ENCODE data around the gene BCL7C. TPM values are rescaled to one million over a fixed set of nuclear protein-coding genes. Genes with fewer than 3 reads are reported as not detected.

BCL7C gene
- total and polyA plus RNA-seq, 10 of the 15 experiments (the other 5 are each of a cell fraction or from before 2014, with no cell fraction given), result 1.1 to 30.5 (median 13.7) TPM

- no peaks in the 10 kb centered on the region; the same call in 1 of the 2 replicates for H4K20me1 ChIP-seq (ENCODE audit: control insufficient read depth, insufficient read depth)
- peaks cover 2% of the 10 kb centered on the region; the same call in 2 of the 3 replicates for H3K9me3 ChIP-seq (replicated peaks; ENCODE audit: control insufficient read depth, insufficient read depth, low read length)
- no peaks in the 10 kb centered on the region for H3K27me3 ChIP-seq (replicated peaks in 1 of 2; ENCODE audit: control insufficient read depth in 2 of 2, insufficient read depth in 2 of 2, low read length in 1 of 2)
- ATAC-seq (peak; percentile 90), DNase-seq (ENCODE audit: low read depth, low spot score) (no peak), FAIRE-seq (no peak)
- ChIA-PET POLR2A (interaction anchor here (0.5 to 2.7 kb wide), 9 partner anchors 12 to 633 kb away, joined by 3 to 13 read pairs (median 6); no protein-coding TSS in a partner anchor), SMC1A (ENCODE audit: uncharacterized antibody, unreplicated experiment) (interaction anchor here (0.7 to 8.8 kb wide), 13 partner anchors 10 to 205 kb away, joined by 3 to 146 read pairs (median 4); no protein-coding TSS in a partner anchor), CTCF (interaction anchor here (0.5 to 7.5 kb wide), 25 partner anchors 9 to 1494 kb away, joined by 3 to 174 read pairs (median 3); no protein-coding TSS in a partner anchor), RAD21 (ENCODE audit: unreplicated experiment) (interaction anchor here (0.6 to 4.0 kb wide), 17 partner anchors 9 to 126 kb away, joined by 3 to 88 read pairs (median 4); partner anchors contain the start of genes BCL7C and SETD1A)
- peaks cover 27% of the 10 kb centered on the region for H3K4me1 ChIP-seq (ENCODE audit: control insufficient read depth, insufficient read depth, low read length)
- BruUV-seq (replicated peaks), result no TSS peak
- H2AFZ ChIP-seq (ENCODE audit: control insufficient read depth, low read depth, low read length), result peak overlapping the region; percentile 92
- peak overlapping the region; percentile 95 for H3K4me2 ChIP-seq (ENCODE audit: control insufficient read depth, insufficient read depth)
- in situ Hi-C loops (cut with MboI), result no loop called here
- intact Hi-C loops (cut with micrococcal nuclease; ENCODE audit: unreplicated experiment), result loop anchor here (1.0 kb wide), 1 partner anchor 58 kb away; no protein-coding TSS in a partner anchor
- peak overlapping the region; percentile 58; the same call in 1 of the 2 replicates for H3K4me3 ChIP-seq
- H3K27ac ChIP-seq (ENCODE audit: control insufficient read depth, insufficient read depth), result peak overlapping the region; percentile 46; the same call in 1 of the 2 replicates
- H3K9ac ChIP-seq (ENCODE audit: control insufficient read depth, insufficient read depth, low read length), result peak overlapping the region; percentile 73; the same call in 1 of the 2 replicates
- WGBS (ENCODE audit: insufficient coverage, insufficient replicate concordance, low lambda C conversion rate, missing lambda C conversion rate), result 9% methylated on average over 71 of the region's 99 CpGs
- no peaks in the 10 kb centered on the region for H3K79me2 ChIP-seq (ENCODE audit: control insufficient read depth, insufficient read depth, low read length)
- no peaks in the 10 kb centered on the region for H3K36me3 ChIP-seq (ENCODE audit: control insufficient read depth in 2 of 2, insufficient read depth in 2 of 2, low read length in 1 of 2)
- TF ChIP-seq CEBPB (IDR thresholded peaks at IDR 0.05; ENCODE audit: borderline replicate concordance in 1 of 2, low read depth in 2 of 2, low read length in 2 of 2), result no peak
- TF ChIP-seq KLF5 (IDR thresholded peaks at IDR 0.05; ENCODE audit: partially characterized antibody), result no peak
- no peak for TF ChIP-seq CBX5 (IDR thresholded peaks at IDR 0.05; ENCODE audit: low read depth)
- TF ChIP-seq TAF1 (IDR thresholded peaks at IDR 0.05; ENCODE audit: borderline replicate concordance, low read depth, low read length), result no peak
- TF ChIP-seq IKZF2 (IDR thresholded peaks at IDR 0.05), result no peak
- no peak for TF ChIP-seq ZNF207 (IDR thresholded peaks at IDR 0.05; ENCODE audit: borderline replicate concordance)
- no peak for TF ChIP-seq POLR2AphosphoS2 (IDR thresholded peaks at IDR 0.05; ENCODE audit: low read depth, low read length)
- TF ChIP-seq POLR2A (IDR thresholded peaks at IDR 0.05; ENCODE audit: low read depth, low read length), result peak; percentile 70
- TF ChIP-seq SKIL (IDR thresholded peaks at IDR 0.05; ENCODE audit: low read depth, poor library complexity, severe bottlenecking), result no peak
- TF ChIP-seq ATF3 (IDR thresholded peaks at IDR 0.05; ENCODE audit: borderline replicate concordance, extremely low read depth, low read depth, low read length), result no peak
- TF ChIP-seq, protein P1, sequence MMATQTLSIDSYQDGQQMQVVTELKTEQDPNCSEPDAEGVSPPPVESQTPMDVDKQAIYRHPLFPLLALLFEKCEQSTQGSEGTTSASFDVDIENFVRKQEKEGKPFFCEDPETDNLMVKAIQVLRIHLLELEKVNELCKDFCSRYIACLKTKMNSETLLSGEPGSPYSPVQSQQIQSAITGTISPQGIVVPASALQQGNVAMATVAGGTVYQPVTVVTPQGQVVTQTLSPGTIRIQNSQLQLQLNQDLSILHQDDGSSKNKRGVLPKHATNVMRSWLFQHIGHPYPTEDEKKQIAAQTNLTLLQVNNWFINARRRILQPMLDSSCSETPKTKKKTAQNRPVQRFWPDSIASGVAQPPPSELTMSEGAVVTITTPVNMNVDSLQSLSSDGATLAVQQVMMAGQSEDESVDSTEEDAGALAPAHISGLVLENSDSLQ (IDR thresholded peaks at IDR 0.05), result no peak
- peak; percentile 10 to 91; a peak in 2 of 4 replicates for TF ChIP-seq BHLHE40 (IDR thresholded peaks at IDR 0.05; ENCODE audit: borderline replicate concordance in 1 of 2, low read depth in 2 of 2, low read length in 1 of 2)
- TF ChIP-seq SREBF2 (IDR thresholded peaks at IDR 0.05; ENCODE audit: low read length), result no peak
- TF ChIP-seq, protein P2, sequence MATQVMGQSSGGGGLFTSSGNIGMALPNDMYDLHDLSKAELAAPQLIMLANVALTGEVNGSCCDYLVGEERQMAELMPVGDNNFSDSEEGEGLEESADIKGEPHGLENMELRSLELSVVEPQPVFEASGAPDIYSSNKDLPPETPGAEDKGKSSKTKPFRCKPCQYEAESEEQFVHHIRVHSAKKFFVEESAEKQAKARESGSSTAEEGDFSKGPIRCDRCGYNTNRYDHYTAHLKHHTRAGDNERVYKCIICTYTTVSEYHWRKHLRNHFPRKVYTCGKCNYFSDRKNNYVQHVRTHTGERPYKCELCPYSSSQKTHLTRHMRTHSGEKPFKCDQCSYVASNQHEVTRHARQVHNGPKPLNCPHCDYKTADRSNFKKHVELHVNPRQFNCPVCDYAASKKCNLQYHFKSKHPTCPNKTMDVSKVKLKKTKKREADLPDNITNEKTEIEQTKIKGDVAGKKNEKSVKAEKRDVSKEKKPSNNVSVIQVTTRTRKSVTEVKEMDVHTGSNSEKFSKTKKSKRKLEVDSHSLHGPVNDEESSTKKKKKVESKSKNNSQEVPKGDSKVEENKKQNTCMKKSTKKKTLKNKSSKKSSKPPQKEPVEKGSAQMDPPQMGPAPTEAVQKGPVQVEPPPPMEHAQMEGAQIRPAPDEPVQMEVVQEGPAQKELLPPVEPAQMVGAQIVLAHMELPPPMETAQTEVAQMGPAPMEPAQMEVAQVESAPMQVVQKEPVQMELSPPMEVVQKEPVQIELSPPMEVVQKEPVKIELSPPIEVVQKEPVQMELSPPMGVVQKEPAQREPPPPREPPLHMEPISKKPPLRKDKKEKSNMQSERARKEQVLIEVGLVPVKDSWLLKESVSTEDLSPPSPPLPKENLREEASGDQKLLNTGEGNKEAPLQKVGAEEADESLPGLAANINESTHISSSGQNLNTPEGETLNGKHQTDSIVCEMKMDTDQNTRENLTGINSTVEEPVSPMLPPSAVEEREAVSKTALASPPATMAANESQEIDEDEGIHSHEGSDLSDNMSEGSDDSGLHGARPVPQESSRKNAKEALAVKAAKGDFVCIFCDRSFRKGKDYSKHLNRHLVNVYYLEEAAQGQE (IDR thresholded peaks at IDR 0.05; ENCODE audit: low read depth, low read length), result no peak
Observed at GRCh38 chr16:30902029-30902972, 8.4 kb upstream of the BCL7C start.

All from GM12878 (cell line).